Glutamatergic neuron (in vitro differentiated cells): ENCODE data around the gene CDYL. TPM values are rescaled to one million over a fixed set of nuclear protein-coding genes. Genes with fewer than 3 reads are reported as not detected.

ENCODE experiments used
- DNase-seq: peaks from one replicate; pipeline ENCODE4 v3.0.0; 2022
- H3K27ac Mint-ChIP-seq: one replicate; pipeline ENCODE4 v1.8.0; 2020; ENCODE audit warnings: mild to moderate bottlenecking, mixed read lengths, inconsistent platforms; ENCODE audit not compliant: unreplicated experiment
- H3K27me3 Mint-ChIP-seq: one replicate; pipeline ENCODE4 v1.8.0; 2020; ENCODE audit warnings: mild to moderate bottlenecking, moderate library complexity, mixed read lengths, inconsistent platforms; ENCODE audit not compliant: unreplicated experiment
- H3K36me3 Mint-ChIP-seq: one replicate; pipeline ENCODE4 v1.8.0; 2020; ENCODE audit warnings: mild to moderate bottlenecking, mixed read lengths, inconsistent platforms; ENCODE audit not compliant: unreplicated experiment
- H3K4me1 Mint-ChIP-seq: one replicate; pipeline ENCODE4 v1.8.0; 2020; ENCODE audit warnings: mild to moderate bottlenecking, low read depth, mixed read lengths, inconsistent platforms; ENCODE audit not compliant: unreplicated experiment
- H3K4me3 Mint-ChIP-seq: one replicate; pipeline ENCODE4 v1.8.0; 2020; ENCODE audit warnings: mild to moderate bottlenecking, mixed read lengths, inconsistent platforms; ENCODE audit not compliant: unreplicated experiment
- H3K9me3 Mint-ChIP-seq: one replicate; pipeline ENCODE4 v1.8.0; 2020; ENCODE audit warnings: mild to moderate bottlenecking, moderate library complexity, mixed read lengths, inconsistent platforms; ENCODE audit not compliant: unreplicated experiment
- CTCF ChIP-seq: fragments of 200-600 bp; sonication (generic); IDR thresholded peaks from one replicate; pipeline ENCODE4 v1.5.0; 2021; ENCODE audit not compliant: partially characterized antibody, unreplicated experiment
- total RNA-seq: library from RNA; stranded (reverse); fragmentation: NEBNext Ultra II Directional; extraction: Animal tissue kit (Norgen Biotek cat#: 25700); gene quantifications from one replicate; pipeline ENCODE4 v1.2.1, GENCODE V29; 2021; ENCODE audit not compliant: unreplicated experiment

The CDYL gene
- total RNA-seq, 1 donor from 2014 or later, result 63.3 TPM

- Mint-ChIP-seq H3K9me3 (peaks cover 14% of the 10 kb centered on the region), H3K36me3 (peaks cover 2% of the 10 kb centered on the region), H3K27me3 (peaks cover 15% of the 10 kb centered on the region), H3K4me1 (peaks cover 7% of the 10 kb centered on the region), H3K4me3 (peak overlapping the region; percentile 69), H3K27ac (no peak overlapping the region)
- TF ChIP-seq CTCF, result no peak
- DNase-seq, result no peak
Observed at GRCh38 chr6:4772750-4773149, 3.5 kb upstream of the CDYL start.

GRCh38 chr6:4773181-4773580 lies 3.0 kb upstream of the CDYL start:
- Mint-ChIP-seq H3K4me1 (peaks cover 7% of the 10 kb centered on the region), H3K9me3 (peaks cover 15% of the 10 kb centered on the region), H3K27ac (no peak overlapping the region), H3K36me3 (peaks cover 7% of the 10 kb centered on the region), H3K4me3 (no peak overlapping the region), H3K27me3 (peaks cover 15% of the 10 kb centered on the region)
- TF ChIP-seq CTCF, result no peak
- no peak for DNase-seq

- peaks cover 15% of the 10 kb centered on the region for H3K27me3 Mint-ChIP-seq
- peak overlapping the region; percentile 82 for H3K27ac Mint-ChIP-seq
- H3K9me3 Mint-ChIP-seq, result peaks cover 15% of the 10 kb centered on the region
- H3K36me3 Mint-ChIP-seq, result peaks cover 11% of the 10 kb centered on the region
- peak overlapping the region; percentile 93 for H3K4me3 Mint-ChIP-seq
- no peak for DNase-seq
- TF ChIP-seq CTCF, result no peak
- H3K4me1 Mint-ChIP-seq, result peaks cover 7% of the 10 kb centered on the region
Observed at GRCh38 chr6:4774296-4774695, 1.9 kb upstream of the CDYL start.

GRCh38 chr6:4774715-4775493 lies 1.3 kb upstream of the CDYL start:
- peaks cover 11% of the 10 kb centered on the region for H3K36me3 Mint-ChIP-seq
- peak overlapping the region; percentile 82 for H3K27ac Mint-ChIP-seq
- DNase-seq, result peak; percentile 26
- H3K4me3 Mint-ChIP-seq, result peak overlapping the region; percentile 93
- H3K4me1 Mint-ChIP-seq, result peaks cover 7% of the 10 kb centered on the region
- H3K27me3 Mint-ChIP-seq, result peaks cover 15% of the 10 kb centered on the region
- peaks cover 15% of the 10 kb centered on the region for H3K9me3 Mint-ChIP-seq
- TF ChIP-seq CTCF, result no peak

- peak; percentile 11 for TF ChIP-seq CTCF
- H3K27ac Mint-ChIP-seq, result no peak overlapping the region
- H3K4me1 Mint-ChIP-seq, result peaks cover 10% of the 10 kb centered on the region
- peak overlapping the region; percentile 93 for H3K4me3 Mint-ChIP-seq
- H3K27me3 Mint-ChIP-seq, result peaks cover 16% of the 10 kb centered on the region
- peak; percentile 67 for DNase-seq
- H3K36me3 Mint-ChIP-seq, result peaks cover 11% of the 10 kb centered on the region
- peaks cover 15% of the 10 kb centered on the region for H3K9me3 Mint-ChIP-seq
Observed at GRCh38 chr6:4775494-4776130, 592 bp upstream of the CDYL start.
